Measurements from ENCODE around the gene C6orf15.

- TF ChIP-seq CTCF (IDR thresholded peaks at IDR 0.05) = no peak
- no peak for TF ChIP-seq POLR2A (IDR thresholded peaks at IDR 0.05)
- TF ChIP-seq POLR2AphosphoS5 (IDR thresholded peaks at IDR 0.05) = peak; percentile 65
Observed at GRCh38 chr6:31129130-31129529, 16.8 kb upstream of the C6orf15 start.

Data from prostate gland (tissue), 2 donors.